Caco-2 (cell line): Measurements from ENCODE around the gene LVRN. TPM values are rescaled to one million over a fixed set of nuclear protein-coding genes. Genes with fewer than 3 reads are reported as not detected.

Experiments used
- BruUV-seq: library from RNA; stranded (reverse); fragments of 400-500 nt; replicated peaks from 2 replicates; lab custom pipeline; 2021; lab: Mats Ljungman, UMichigan
- CTCF ChIA-PET: fragments of 300-600 bp; sonication (Branson Sonifier 250); formaldehyde crosslinking; loops from one replicate; lab custom pipeline; 2022; ENCODE audit warnings: antibody characterized with exemption; lab: Charles Lee
- POLR2A ChIA-PET: fragments of 300-600 bp; sonication (Branson Sonifier 250); formaldehyde crosslinking; loops from one replicate; lab custom pipeline; 2022; ENCODE audit warnings: antibody characterized with exemption; lab: Charles Lee
- DNase-seq, 2 experiments: peaks; one replicate each; pipeline versions ENCODE4 v3.0.0 to v3.0.0-alpha.2; 2020 to 2022
- H3K27me3 ChIP-seq: replicated peaks from 2 replicates; pipeline ENCODE4 v1.6.0; 2011; ENCODE audit warnings: low read length; ENCODE audit not compliant: control insufficient read depth, insufficient read depth
- H3K36me3 ChIP-seq: 2 replicates; pipeline ENCODE4 v1.5.1; 2011; ENCODE audit warnings: low read length; ENCODE audit not compliant: control insufficient read depth, insufficient read depth
- H3K4me1 ChIP-seq: fragments of 250-450 bp; sonication (Bioruptor Pico); 2 replicates; pipeline ENCODE4 v1.5.1; 2020; ENCODE audit warnings: mild to moderate bottlenecking
- H3K4me3 ChIP-seq: 2 replicates; pipeline ENCODE4 v1.5.1; 2011; ENCODE audit warnings: low read depth, mild to moderate bottlenecking, control low read depth, low read length
- H3K9me3 ChIP-seq: fragments of 250-450 bp; sonication (Bioruptor Pico); 2 replicates; pipeline ENCODE4 v1.5.1; 2020; ENCODE audit warnings: mild to moderate bottlenecking, moderate library complexity
- H3K27ac Mint-ChIP-seq: one replicate; pipeline ENCODE4 v1.8.0; 2022; ENCODE audit warnings: mixed read lengths; ENCODE audit not compliant: unreplicated experiment
- H3K27me3 Mint-ChIP-seq: one replicate; pipeline ENCODE4 v1.8.0; 2022; ENCODE audit warnings: mixed read lengths; ENCODE audit not compliant: insufficient read depth, unreplicated experiment
- H3K36me3 Mint-ChIP-seq: one replicate; pipeline ENCODE4 v1.8.0; 2022; ENCODE audit warnings: mild to moderate bottlenecking, mixed read lengths; ENCODE audit not compliant: insufficient read depth, unreplicated experiment
- H3K4me1 Mint-ChIP-seq: one replicate; pipeline ENCODE4 v1.8.0; 2022; ENCODE audit warnings: low read depth, mixed read lengths; ENCODE audit not compliant: unreplicated experiment
- H3K4me3 Mint-ChIP-seq: one replicate; pipeline ENCODE4 v1.8.0; 2022; ENCODE audit warnings: mild to moderate bottlenecking, moderate library complexity, mixed read lengths; ENCODE audit not compliant: unreplicated experiment
- H3K9me3 Mint-ChIP-seq: one replicate; pipeline ENCODE4 v1.8.0; 2022; ENCODE audit warnings: mixed read lengths; ENCODE audit not compliant: unreplicated experiment
- CTCF ChIP-seq, 2 experiments: fragments of 200-600 bp in 1 of 2; IDR thresholded peaks; 1 replicate in 1 of 2; 2 replicates in 1 of 2; pipeline versions ENCODE4 v1.5.1 to v1.8.0; 2011 to 2022; ENCODE audit warnings: antibody characterized with exemption in 1 of 2, control low read depth in 1 of 2, inconsistent platforms in 1 of 2, low read depth in 1 of 2, low read length in 1 of 2, mild to moderate bottlenecking in 1 of 2, moderate library complexity in 1 of 2; ENCODE audit not compliant: insufficient read depth in 1 of 2, severe bottlenecking in 1 of 2, unreplicated experiment in 1 of 2
- intact Hi-C: fragments of 100-400 bp; cut with micrococcal nuclease; formaldehyde crosslinking; loops from one replicate; pipeline ENCODE4 v1.10.0; 2022; ENCODE audit not compliant: unreplicated experiment
- total RNA-seq: library from RNA; stranded (reverse); gene quantifications from 2 replicates; pipeline ENCODE4 v1.2.3, GENCODE V29; 2022

The LVRN gene
- total RNA-seq, 1 experiment from 2014 or later = 0.27 TPM

GRCh38 chr5:116042375-116042774, 80.1 kb downstream of the LVRN start:
- no peak for DNase-seq
- H3K4me1 Mint-ChIP-seq = no peaks in the 10 kb centered on the region
- H3K4me1 ChIP-seq = no peaks in the 10 kb centered on the region
- no peak for TF ChIP-seq CTCF (IDR thresholded peaks at IDR 0.05; ENCODE audit: insufficient read depth in 1 of 2, low read depth in 1 of 2, low read length in 1 of 2, severe bottlenecking in 1 of 2, unreplicated experiment in 1 of 2)
- H3K9me3 ChIP-seq = no peaks in the 10 kb centered on the region
- peaks cover 1% of the 10 kb centered on the region; the same call in 1 of the 2 replicates for H3K27me3 ChIP-seq
- peaks cover 24% of the 10 kb centered on the region for H3K27me3 Mint-ChIP-seq
- ChIA-PET POLR2A (no interaction called here), CTCF (no interaction called here)
- H3K4me3 ChIP-seq = no peak overlapping the region
- H3K27ac Mint-ChIP-seq = no peak overlapping the region
- no peaks in the 10 kb centered on the region for H3K9me3 Mint-ChIP-seq
- no TSS peak for BruUV-seq
- intact Hi-C loops = no loop called here
- H3K36me3 Mint-ChIP-seq = no peaks in the 10 kb centered on the region
- no peak overlapping the region for H3K4me3 Mint-ChIP-seq
- H3K36me3 ChIP-seq = no peaks in the 10 kb centered on the region

- no peaks in the 10 kb centered on the region for H3K4me1 ChIP-seq
- ChIA-PET POLR2A (no interaction called here), CTCF (no interaction called here)
- no peaks in the 10 kb centered on the region; the same call in 1 of the 2 replicates for H3K27me3 ChIP-seq
- intact Hi-C loops = no loop called here
- Mint-ChIP-seq H3K9me3 (no peaks in the 10 kb centered on the region), H3K4me1 (no peaks in the 10 kb centered on the region), H3K27ac (no peak overlapping the region), H3K27me3 (peaks cover 23% of the 10 kb centered on the region), H3K36me3 (no peaks in the 10 kb centered on the region), H3K4me3 (no peak overlapping the region)
- H3K36me3 ChIP-seq = no peaks in the 10 kb centered on the region
- BruUV-seq = no TSS peak
- DNase-seq = no peak
- no peak overlapping the region for H3K4me3 ChIP-seq
- no peaks in the 10 kb centered on the region for H3K9me3 ChIP-seq
- TF ChIP-seq CTCF (IDR thresholded peaks at IDR 0.05; ENCODE audit: insufficient read depth in 1 of 2, low read depth in 1 of 2, low read length in 1 of 2, severe bottlenecking in 1 of 2, unreplicated experiment in 1 of 2) = no peak
These were observed 81.8 kb downstream of the LVRN start for GRCh38 chr5:116044073-116044472.

GRCh38 chr5:116045821-116046220, 83.5 kb downstream of the LVRN start:
- POLR2A ChIA-PET = no interaction called here
- Mint-ChIP-seq H3K4me3 (no peak overlapping the region), H3K9me3 (no peaks in the 10 kb centered on the region), H3K27me3 (peaks cover 20% of the 10 kb centered on the region), H3K4me1 (no peaks in the 10 kb centered on the region), H3K36me3 (no peaks in the 10 kb centered on the region), H3K27ac (no peak overlapping the region)
- H3K9me3 ChIP-seq = no peaks in the 10 kb centered on the region
- no peaks in the 10 kb centered on the region; the same call in 1 of the 2 replicates for H3K27me3 ChIP-seq
- no peak for TF ChIP-seq CTCF (IDR thresholded peaks at IDR 0.05; ENCODE audit: insufficient read depth in 1 of 2, low read depth in 1 of 2, low read length in 1 of 2, severe bottlenecking in 1 of 2, unreplicated experiment in 1 of 2)
- no peak overlapping the region for H3K4me3 ChIP-seq
- H3K36me3 ChIP-seq = no peaks in the 10 kb centered on the region
- no peak for DNase-seq
- BruUV-seq = no TSS peak
- intact Hi-C loops = no loop called here
- no peaks in the 10 kb centered on the region for H3K4me1 ChIP-seq
- CTCF ChIA-PET = no interaction called here
